Measurements from ENCODE around the gene CDH23.

CDH23 gene

GRCh38 chr10:71361581-71361980 is 35.1 kb upstream of the CDH23 start:
- DNase-seq (ENCODE audit: low spot score in 2 of 2) (no peak), ATAC-seq (ENCODE audit: low read depth) (no peak)
- H3K9me3 Mint-ChIP-seq, result no peaks in the 10 kb centered on the region
- H3K27ac Mint-ChIP-seq, result no peak overlapping the region
- no peaks in the 10 kb centered on the region for H3K27me3 Mint-ChIP-seq
- H3K36me3 Mint-ChIP-seq, result peaks cover 12% of the 10 kb centered on the region
- H3K4me3 Mint-ChIP-seq, result no peak overlapping the region
- H3K4me1 Mint-ChIP-seq, result peaks cover 14% of the 10 kb centered on the region

GRCh38 chr10:71362141-71362540 is 34.6 kb upstream of the CDH23 start:
- no peaks in the 10 kb centered on the region for H3K27me3 Mint-ChIP-seq
- peaks cover 12% of the 10 kb centered on the region for H3K36me3 Mint-ChIP-seq
- no peak for ATAC-seq (ENCODE audit: low read depth)
- DNase-seq (ENCODE audit: low spot score in 2 of 2), result no peak
- no peak overlapping the region for H3K4me3 Mint-ChIP-seq
- H3K9me3 Mint-ChIP-seq, result no peaks in the 10 kb centered on the region
- H3K4me1 Mint-ChIP-seq, result peaks cover 14% of the 10 kb centered on the region
- no peak overlapping the region for H3K27ac Mint-ChIP-seq

GRCh38 chr10:71363936-71364335 is 32.8 kb upstream of the CDH23 start:
- DNase-seq (ENCODE audit: low spot score in 2 of 2) (no peak), ATAC-seq (ENCODE audit: low read depth) (no peak)
- no peak overlapping the region for H3K4me3 Mint-ChIP-seq
- H3K9me3 Mint-ChIP-seq, result no peaks in the 10 kb centered on the region
- H3K27ac Mint-ChIP-seq, result no peak overlapping the region
- peaks cover 10% of the 10 kb centered on the region for H3K36me3 Mint-ChIP-seq
- peaks cover 9% of the 10 kb centered on the region for H3K4me1 Mint-ChIP-seq
- H3K27me3 Mint-ChIP-seq, result no peaks in the 10 kb centered on the region

- no peak for DNase-seq (ENCODE audit: low spot score in 2 of 2)
- no peak for ATAC-seq (ENCODE audit: low read depth)
- H3K27ac Mint-ChIP-seq, result no peak overlapping the region
- peaks cover 3% of the 10 kb centered on the region for H3K4me1 Mint-ChIP-seq
- H3K36me3 Mint-ChIP-seq, result peaks cover 10% of the 10 kb centered on the region
- no peaks in the 10 kb centered on the region for H3K27me3 Mint-ChIP-seq
- H3K4me3 Mint-ChIP-seq, result no peak overlapping the region
- H3K9me3 Mint-ChIP-seq, result no peaks in the 10 kb centered on the region
Observed at GRCh38 chr10:71365366-71365765, 31.4 kb upstream of the CDH23 start.

- Mint-ChIP-seq H3K4me3 (no peak overlapping the region), H3K9me3 (no peaks in the 10 kb centered on the region), H3K36me3 (peaks cover 10% of the 10 kb centered on the region), H3K27me3 (no peaks in the 10 kb centered on the region), H3K27ac (no peak overlapping the region), H3K4me1 (peaks cover 2% of the 10 kb centered on the region)
- no peak for DNase-seq (ENCODE audit: low spot score in 2 of 2)
- no peak for ATAC-seq (ENCODE audit: low read depth)
Observed at GRCh38 chr10:71366690-71367089, 30.0 kb upstream of the CDH23 start.

- Mint-ChIP-seq H3K27ac (no peak overlapping the region), H3K4me3 (no peak overlapping the region)
- no peak for ATAC-seq (ENCODE audit: low read depth)
Observed at GRCh38 chr10:71367271-71367670, 29.4 kb upstream of the CDH23 start.

GRCh38 chr10:71368176-71368575 is 28.5 kb upstream of the CDH23 start:
- H3K4me1 Mint-ChIP-seq, result peaks cover 13% of the 10 kb centered on the region

More at GRCh38 chr10:71367271-71367670, 29.4 kb upstream of the CDH23 start:
- Mint-ChIP-seq H3K9me3 (no peaks in the 10 kb centered on the region), H3K36me3 (peaks cover 5% of the 10 kb centered on the region), H3K27me3 (no peaks in the 10 kb centered on the region), H3K4me1 (peaks cover 6% of the 10 kb centered on the region)
- DNase-seq (ENCODE audit: low spot score in 2 of 2), result no peak

GRCh38 chr10:71368643-71369042 is 28.1 kb upstream of the CDH23 start:
- Mint-ChIP-seq H3K4me3 (no peak overlapping the region), H3K36me3 (peaks cover 2% of the 10 kb centered on the region), H3K4me1 (peaks cover 17% of the 10 kb centered on the region), H3K27me3 (no peaks in the 10 kb centered on the region), H3K9me3 (no peaks in the 10 kb centered on the region), H3K27ac (no peak overlapping the region)
- no peak for ATAC-seq (ENCODE audit: low read depth)
- no peak for DNase-seq (ENCODE audit: low spot score in 2 of 2)

More at GRCh38 chr10:71368176-71368575, 28.5 kb upstream of the CDH23 start:
- Mint-ChIP-seq H3K4me3 (no peak overlapping the region), H3K27me3 (no peaks in the 10 kb centered on the region), H3K9me3 (no peaks in the 10 kb centered on the region), H3K27ac (no peak overlapping the region), H3K36me3 (peaks cover 2% of the 10 kb centered on the region)
- ATAC-seq (ENCODE audit: low read depth) (no peak), DNase-seq (ENCODE audit: low spot score in 2 of 2) (no peak)

GRCh38 chr10:71369602-71370001 is 27.1 kb upstream of the CDH23 start:
- H3K27me3 Mint-ChIP-seq, result no peaks in the 10 kb centered on the region
- H3K9me3 Mint-ChIP-seq, result no peaks in the 10 kb centered on the region
- H3K4me3 Mint-ChIP-seq, result no peak overlapping the region
- peaks cover 2% of the 10 kb centered on the region for H3K36me3 Mint-ChIP-seq
- peaks cover 17% of the 10 kb centered on the region for H3K4me1 Mint-ChIP-seq
- DNase-seq (ENCODE audit: low spot score in 2 of 2) (no peak), ATAC-seq (ENCODE audit: low read depth) (no peak)
- H3K27ac Mint-ChIP-seq, result no peak overlapping the region

GRCh38 chr10:71370031-71370430 is 26.7 kb upstream of the CDH23 start:
- no peak for ATAC-seq (ENCODE audit: low read depth)
- H3K27ac Mint-ChIP-seq, result no peak overlapping the region
- peaks cover 17% of the 10 kb centered on the region for H3K4me1 Mint-ChIP-seq
- no peaks in the 10 kb centered on the region for H3K27me3 Mint-ChIP-seq
- no peak for DNase-seq (ENCODE audit: low spot score in 2 of 2)
- H3K36me3 Mint-ChIP-seq, result peaks cover 2% of the 10 kb centered on the region
- no peak overlapping the region for H3K4me3 Mint-ChIP-seq
- no peaks in the 10 kb centered on the region for H3K9me3 Mint-ChIP-seq

- no peaks in the 10 kb centered on the region for H3K27me3 Mint-ChIP-seq
- H3K27ac Mint-ChIP-seq, result peak overlapping the region; percentile 6
- no peaks in the 10 kb centered on the region for H3K36me3 Mint-ChIP-seq
- peaks cover 17% of the 10 kb centered on the region for H3K4me1 Mint-ChIP-seq
- H3K9me3 Mint-ChIP-seq, result no peaks in the 10 kb centered on the region
- peak overlapping the region; percentile 43 for H3K4me3 Mint-ChIP-seq
- ATAC-seq (ENCODE audit: low read depth), result peak; percentile 46
- no peak for DNase-seq (ENCODE audit: low spot score in 2 of 2)
Observed at GRCh38 chr10:71371750-71372166, 25.0 kb upstream of the CDH23 start.

- H3K4me1 Mint-ChIP-seq, result peaks cover 22% of the 10 kb centered on the region
- ATAC-seq (ENCODE audit: low read depth), result peak; percentile 59
- peak overlapping the region; percentile 37 for H3K4me3 Mint-ChIP-seq
- H3K27ac Mint-ChIP-seq, result peak overlapping the region; percentile 93
- peak in 1 of 2 donors; percentile 25 for DNase-seq (ENCODE audit: low spot score in 2 of 2)
- no peaks in the 10 kb centered on the region for H3K27me3 Mint-ChIP-seq
- no peaks in the 10 kb centered on the region for H3K36me3 Mint-ChIP-seq
- no peaks in the 10 kb centered on the region for H3K9me3 Mint-ChIP-seq
Observed at GRCh38 chr10:71372882-71373495, 23.7 kb upstream of the CDH23 start.

- DNase-seq (ENCODE audit: low spot score in 2 of 2) (no peak), ATAC-seq (ENCODE audit: low read depth) (no peak)
- H3K4me1 Mint-ChIP-seq, result peaks cover 36% of the 10 kb centered on the region
- H3K27me3 Mint-ChIP-seq, result no peaks in the 10 kb centered on the region
- H3K4me3 Mint-ChIP-seq, result no peak overlapping the region
- H3K9me3 Mint-ChIP-seq, result no peaks in the 10 kb centered on the region
- no peaks in the 10 kb centered on the region for H3K36me3 Mint-ChIP-seq
- peak overlapping the region; percentile 93 for H3K27ac Mint-ChIP-seq
Observed at GRCh38 chr10:71374481-71375233, 22.1 kb upstream of the CDH23 start.

- ATAC-seq (ENCODE audit: low read depth), result no peak
- Mint-ChIP-seq H3K9me3 (no peaks in the 10 kb centered on the region), H3K27ac (no peak overlapping the region), H3K27me3 (no peaks in the 10 kb centered on the region), H3K4me1 (peaks cover 36% of the 10 kb centered on the region), H3K4me3 (no peak overlapping the region), H3K36me3 (no peaks in the 10 kb centered on the region)
- no peak for DNase-seq (ENCODE audit: low spot score in 2 of 2)
Observed at GRCh38 chr10:71375952-71376351, 20.8 kb upstream of the CDH23 start.
